Hematopoietic multipotent progenitor cell treated with erythropoietin and hydrocortisone succinate and interleukin-3 and kit ligand, for 8 days (in vitro differentiated cells): ENCODE measurements around the gene USPL1.

Experiments used
- DNase-seq: peaks from one replicate; pipeline ENCODE4 v3.0.0-alpha.2; 2015

USPL1 gene

DNA sequence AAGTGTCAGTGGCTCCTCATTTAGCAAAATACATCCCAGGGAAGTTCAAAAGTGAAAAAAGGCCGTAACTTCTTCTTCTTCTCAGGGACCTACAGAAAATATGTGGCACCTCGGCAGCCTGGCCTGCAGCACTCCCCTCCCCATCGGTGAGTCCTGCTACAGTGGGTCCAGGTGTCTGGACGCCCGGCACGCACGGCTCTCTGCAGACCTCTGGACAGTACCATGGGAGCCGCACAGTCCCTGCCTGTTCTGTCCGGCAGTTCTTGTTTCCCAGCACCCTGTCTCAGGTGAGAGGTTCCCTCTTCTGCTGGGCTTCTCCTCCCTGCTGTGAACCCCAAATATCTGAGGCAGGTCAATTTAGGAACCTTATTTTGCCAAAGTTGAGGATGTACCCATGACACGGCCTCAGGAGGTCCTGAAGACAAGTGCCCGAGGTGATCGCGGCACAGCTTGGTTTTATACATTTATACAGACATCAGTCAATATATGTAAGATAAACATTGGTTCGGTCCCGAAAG lies 80.8 kb downstream of the USPL1 start:
- no peak for DNase-seq

DNA sequence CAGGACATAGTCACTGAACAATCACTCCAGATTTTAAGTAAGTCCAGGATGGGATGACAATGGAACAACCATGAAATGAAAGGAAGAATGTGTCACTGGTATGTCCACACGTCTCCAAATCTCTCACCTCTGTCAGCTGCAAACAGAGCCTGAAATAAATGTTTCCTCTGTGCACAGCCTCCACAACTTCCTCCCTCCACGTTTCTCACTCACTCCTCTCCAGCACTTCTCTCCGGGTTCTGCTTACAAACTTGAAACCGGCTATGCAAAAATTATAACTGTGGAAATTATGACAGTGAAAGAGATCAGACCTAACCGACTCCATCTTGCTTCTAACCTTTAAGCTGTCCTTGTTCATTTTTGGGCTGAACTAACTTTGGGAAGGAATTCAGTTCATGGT lies 82.6 kb downstream of the USPL1 start:
- DNase-seq = no peak

DNA sequence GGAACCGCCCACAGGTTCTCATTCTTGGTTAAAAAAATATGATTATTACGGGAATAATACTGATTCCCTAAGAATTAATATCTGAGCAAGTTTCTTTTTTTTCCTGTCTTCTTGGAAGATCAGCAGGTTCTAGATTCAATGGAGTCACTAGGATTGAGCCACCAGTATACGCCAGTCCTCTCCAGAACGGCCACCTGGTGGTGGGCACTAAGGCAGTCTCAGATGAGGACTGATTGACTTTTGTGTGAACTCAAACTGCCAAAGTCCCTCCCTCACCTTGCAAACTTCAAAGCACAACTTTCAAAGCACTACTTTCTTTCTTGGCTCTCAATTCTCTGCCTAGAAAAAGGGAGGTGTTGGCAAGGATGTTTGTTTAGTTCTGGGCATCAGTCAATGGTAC lies 84.3 kb downstream of the USPL1 start:
- no peak for DNase-seq

DNA sequence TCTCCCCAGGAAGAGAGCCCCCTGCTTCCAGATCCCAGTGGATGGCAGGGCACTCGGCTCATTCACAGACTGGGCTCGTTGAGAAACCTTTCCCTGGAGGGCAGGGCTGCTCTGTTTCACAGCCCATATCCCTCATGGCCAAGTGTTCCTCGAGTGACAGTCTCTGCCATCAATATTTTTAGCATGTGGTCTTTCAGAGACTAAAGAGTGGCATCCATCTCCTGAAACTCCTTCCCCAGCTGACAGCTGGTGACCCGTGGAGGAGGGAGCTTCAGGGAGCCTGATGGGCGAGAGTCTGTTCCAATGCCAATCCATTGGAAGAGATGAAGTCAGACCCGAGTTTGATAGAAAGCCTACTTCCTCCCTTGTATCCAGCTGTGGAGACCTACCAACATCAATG lies 86.9 kb downstream of the USPL1 start:
- DNase-seq = no peak

DNA sequence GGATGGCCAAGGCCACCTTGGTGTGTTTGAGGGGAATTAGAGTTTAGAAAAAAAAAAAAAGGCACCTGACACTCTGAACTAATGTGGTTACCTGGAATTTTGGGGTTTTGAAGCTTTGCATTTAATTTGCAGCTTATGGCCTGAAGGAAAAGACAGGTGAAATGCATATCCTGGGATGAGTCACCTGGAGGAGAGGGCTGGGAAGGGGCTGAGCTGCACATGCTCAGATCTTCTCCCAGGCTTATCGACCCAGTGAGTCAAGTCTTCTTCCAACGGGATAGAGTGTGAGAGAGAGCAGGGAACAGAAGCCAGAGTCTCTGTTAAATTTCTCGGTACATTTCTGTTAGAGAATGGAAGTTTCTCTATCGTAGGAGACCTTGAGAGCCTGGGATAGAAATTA lies 88.0 kb downstream of the USPL1 start:
- DNase-seq = no peak

DNA sequence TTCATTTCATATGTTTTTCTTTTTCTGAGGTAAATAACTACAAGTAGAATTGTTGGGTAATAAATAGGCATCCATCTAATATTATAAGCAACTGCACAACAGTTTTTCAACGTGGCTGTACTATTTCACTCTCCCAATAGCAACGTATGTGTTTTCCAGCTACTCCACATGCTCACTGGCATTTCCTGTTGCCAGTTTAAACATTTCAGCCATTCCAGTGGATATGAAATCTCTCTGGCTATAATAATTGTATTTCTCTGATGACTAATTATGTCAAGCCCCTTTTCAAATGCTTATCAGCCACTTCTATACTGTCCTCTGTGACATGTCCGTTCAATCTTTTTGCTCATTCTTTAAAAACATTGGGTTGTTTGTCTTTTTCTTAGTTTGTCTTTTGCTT lies 90.8 kb downstream of the USPL1 start:
- DNase-seq = no peak
